ENCODE results near the gene CTNS.

DNA sequence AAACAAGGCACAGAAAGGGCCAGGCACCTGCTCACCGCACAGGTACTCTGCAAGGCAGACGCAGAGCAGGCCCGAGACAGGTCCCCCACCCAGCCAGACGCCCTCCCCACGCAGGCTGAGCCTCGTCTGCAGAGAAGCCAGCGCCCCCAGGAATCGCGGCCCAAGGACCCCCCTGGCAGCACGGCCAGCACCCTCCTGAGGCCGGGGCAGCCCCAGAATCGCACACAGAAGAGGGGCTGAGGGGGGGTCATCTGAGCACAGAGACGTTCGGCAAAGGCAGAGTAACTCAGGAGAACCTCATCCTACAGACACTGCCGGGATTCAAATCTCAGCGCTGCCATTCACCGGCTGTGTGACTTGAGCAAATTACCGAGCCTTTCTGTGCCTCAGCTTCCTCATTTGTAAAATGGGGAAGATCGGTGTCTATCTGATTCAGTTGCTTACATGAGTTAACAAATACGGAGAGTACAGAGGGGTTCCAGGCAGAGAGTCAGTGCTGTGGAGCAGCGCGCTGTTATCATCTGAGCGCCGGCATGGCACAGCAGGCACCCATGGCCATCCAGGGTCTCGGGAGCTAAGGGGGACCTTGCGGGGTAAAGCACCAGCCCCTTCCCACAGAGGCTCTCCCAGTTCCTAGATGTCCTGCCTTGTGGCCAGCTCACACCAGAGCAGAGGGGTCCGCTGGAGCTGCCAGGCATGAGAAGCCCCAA, 42.4 kb downstream of the CTNS start:
- TF ChIP-seq RAD21 (IDR thresholded peaks at IDR 0.05; ENCODE audit: low read depth) (no peak), TAF1 (IDR thresholded peaks at IDR 0.05; ENCODE audit: low read depth) (no peak), CEBPB (IDR thresholded peaks at IDR 0.05) (no peak), EP300 (IDR thresholded peaks at IDR 0.05; ENCODE audit: borderline replicate concordance) (no peak), NFIC (IDR thresholded peaks at IDR 0.05) (no peak), TEAD4 (IDR thresholded peaks at IDR 0.05) (no peak), YY1 (IDR thresholded peaks at IDR 0.05; ENCODE audit: low read depth) (no peak), CREB1 (IDR thresholded peaks at IDR 0.05; ENCODE audit: low read depth) (no peak), EGR1 (IDR thresholded peaks at IDR 0.05) (no peak), ZBTB7A (IDR thresholded peaks at IDR 0.05; ENCODE audit: low read depth) (no peak), FOXM1 (IDR thresholded peaks at IDR 0.05; ENCODE audit: borderline replicate concordance, low read depth) (no peak)
- TF ChIP-seq, protein P1, sequence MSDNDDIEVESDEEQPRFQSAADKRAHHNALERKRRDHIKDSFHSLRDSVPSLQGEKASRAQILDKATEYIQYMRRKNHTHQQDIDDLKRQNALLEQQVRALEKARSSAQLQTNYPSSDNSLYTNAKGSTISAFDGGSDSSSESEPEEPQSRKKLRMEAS (IDR thresholded peaks at IDR 0.05) = no peak
- TF ChIP-seq, protein P2, sequence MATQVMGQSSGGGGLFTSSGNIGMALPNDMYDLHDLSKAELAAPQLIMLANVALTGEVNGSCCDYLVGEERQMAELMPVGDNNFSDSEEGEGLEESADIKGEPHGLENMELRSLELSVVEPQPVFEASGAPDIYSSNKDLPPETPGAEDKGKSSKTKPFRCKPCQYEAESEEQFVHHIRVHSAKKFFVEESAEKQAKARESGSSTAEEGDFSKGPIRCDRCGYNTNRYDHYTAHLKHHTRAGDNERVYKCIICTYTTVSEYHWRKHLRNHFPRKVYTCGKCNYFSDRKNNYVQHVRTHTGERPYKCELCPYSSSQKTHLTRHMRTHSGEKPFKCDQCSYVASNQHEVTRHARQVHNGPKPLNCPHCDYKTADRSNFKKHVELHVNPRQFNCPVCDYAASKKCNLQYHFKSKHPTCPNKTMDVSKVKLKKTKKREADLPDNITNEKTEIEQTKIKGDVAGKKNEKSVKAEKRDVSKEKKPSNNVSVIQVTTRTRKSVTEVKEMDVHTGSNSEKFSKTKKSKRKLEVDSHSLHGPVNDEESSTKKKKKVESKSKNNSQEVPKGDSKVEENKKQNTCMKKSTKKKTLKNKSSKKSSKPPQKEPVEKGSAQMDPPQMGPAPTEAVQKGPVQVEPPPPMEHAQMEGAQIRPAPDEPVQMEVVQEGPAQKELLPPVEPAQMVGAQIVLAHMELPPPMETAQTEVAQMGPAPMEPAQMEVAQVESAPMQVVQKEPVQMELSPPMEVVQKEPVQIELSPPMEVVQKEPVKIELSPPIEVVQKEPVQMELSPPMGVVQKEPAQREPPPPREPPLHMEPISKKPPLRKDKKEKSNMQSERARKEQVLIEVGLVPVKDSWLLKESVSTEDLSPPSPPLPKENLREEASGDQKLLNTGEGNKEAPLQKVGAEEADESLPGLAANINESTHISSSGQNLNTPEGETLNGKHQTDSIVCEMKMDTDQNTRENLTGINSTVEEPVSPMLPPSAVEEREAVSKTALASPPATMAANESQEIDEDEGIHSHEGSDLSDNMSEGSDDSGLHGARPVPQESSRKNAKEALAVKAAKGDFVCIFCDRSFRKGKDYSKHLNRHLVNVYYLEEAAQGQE (IDR thresholded peaks at IDR 0.05; ENCODE audit: low read depth) = no peak
- TF ChIP-seq, protein P3, sequence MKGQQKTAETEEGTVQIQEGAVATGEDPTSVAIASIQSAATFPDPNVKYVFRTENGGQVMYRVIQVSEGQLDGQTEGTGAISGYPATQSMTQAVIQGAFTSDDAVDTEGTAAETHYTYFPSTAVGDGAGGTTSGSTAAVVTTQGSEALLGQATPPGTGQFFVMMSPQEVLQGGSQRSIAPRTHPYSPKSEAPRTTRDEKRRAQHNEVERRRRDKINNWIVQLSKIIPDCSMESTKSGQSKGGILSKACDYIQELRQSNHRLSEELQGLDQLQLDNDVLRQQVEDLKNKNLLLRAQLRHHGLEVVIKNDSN (IDR thresholded peaks at IDR 0.05) = no peak
